ENCODE measurements around the gene APPBP2. TPM values are rescaled to one million over a fixed set of nuclear protein-coding genes. Genes with fewer than 3 reads are reported as not detected.

APPBP2 gene
- 28.3 TPM for total RNA-seq (2013)
- polyA plus RNA-seq (10 to 100 TPM in 2 of 3 donors, 1 to 10 TPM in 1; 6.4 to 14.7 (median 10.4) TPM), polyA minus RNA-seq (5.1 and 7.3 TPM in 2 replicates), total RNA-seq (35.7 to 137 (median 73.8) reads per million in 11 experiments)

- Histone ChIP-seq H3K9ac (ENCODE audit: insufficient read depth, low read length, poor library complexity, severe bottlenecking) (peak within 1 kb of the TSS; percentile 94), H3K79me2 (ENCODE audit: insufficient read depth, low read length) (peaks cover 55% of the 10 kb centered on the region), H2AFZ (ENCODE audit: insufficient read depth, low read depth, low read length, poor library complexity, severe bottlenecking) (peak within 1 kb of the TSS; percentile 94), H3K4me3 (replicated peaks in 1 of 3; ENCODE audit: low read depth in 2 of 3, low read length in 3 of 3) (peak within 1 kb of the TSS; percentile 73 to 99 (median 93)), H3K4me1 (ENCODE audit: control insufficient read depth in 1 of 2, insufficient read depth in 2 of 2, low read length in 2 of 2) (peaks cover 22 to 27% of the 10 kb centered on the region in 2 donors), H3K9me3 (replicated peaks in 1 of 2; ENCODE audit: control insufficient read depth in 1 of 2, insufficient read depth in 1 of 2, low read length in 2 of 2) (no peaks in the 10 kb centered on the region), H3K36me3 (replicated peaks in 1 of 2; ENCODE audit: control insufficient read depth in 1 of 2, insufficient read depth in 2 of 2, low read length in 2 of 2) (peaks cover 0 to 16% of the 10 kb centered on the region in 2 donors), H4K20me1 (ENCODE audit: insufficient read depth, low read length) (peaks cover 33% of the 10 kb centered on the region), H3K4me2 (replicated peaks; ENCODE audit: extremely low read depth, low read length, poor library complexity, severe bottlenecking) (peak within 1 kb of the TSS; percentile 98), H3K27ac (ENCODE audit: low read depth in 1 of 2, low read length in 2 of 2) (peak within 1 kb of the TSS; percentile 92 to 96), H3K27me3 (ENCODE audit: control insufficient read depth in 2 of 2, insufficient read depth in 2 of 2, low read length in 2 of 2) (no peaks in the 10 kb centered on the region)
- WGBS (ENCODE audit: insufficient coverage) = under 1% methylated on average over 57 of the region's 69 CpGs
- peak within 1 kb of the TSS; percentile 95 to 98 for H3K4me3 Mint-ChIP-seq
- DNase-seq = peak; percentile 71 to 80 (median 76)
- H3K36me3 Mint-ChIP-seq = peaks cover 2 to 14% of the 10 kb centered on the region in 2 donors
- H3K4me1 Mint-ChIP-seq = peaks cover 26% of the 10 kb centered on the region
- H3K9me3 Mint-ChIP-seq = peaks cover 0 to 7% (median 0%) of the 10 kb centered on the region in 7 donors
- H3K27ac Mint-ChIP-seq = peak within 1 kb of the TSS; percentile 93 to 98 (median 97)
- no peak for TF ChIP-seq CTCF (IDR thresholded peaks at IDR 0.05)
- intact Hi-C loops (cut with micrococcal nuclease) = loop anchor here in 1 of 2 donors (5.0 kb wide), 1 partner anchor 76 kb away; the partner anchor contains the start of gene PPM1D
- peaks cover 0 to 2% (median 0%) of the 10 kb centered on the region in 3 donors for H3K27me3 Mint-ChIP-seq (ENCODE audit: low read depth in 3 of 3)
Observed at GRCh38 chr17:60525685-60526514, at the start of gene APPBP2. Gene APPBP2 (minus strand): TSS chr17:60526242. CDS start chr17:60525931, 311 bp downstream.

- Histone ChIP-seq H3K4me2 (replicated peaks; ENCODE audit: extremely low read depth, low read length, poor library complexity, severe bottlenecking) (no peak overlapping the region), H3K79me2 (ENCODE audit: insufficient read depth, low read length) (no peaks in the 10 kb centered on the region), H3K9me3 (replicated peaks in 1 of 2; ENCODE audit: control insufficient read depth in 1 of 2, insufficient read depth in 1 of 2, low read length in 2 of 2) (no peaks in the 10 kb centered on the region), H4K20me1 (ENCODE audit: insufficient read depth, low read length) (no peaks in the 10 kb centered on the region), H2AFZ (ENCODE audit: insufficient read depth, low read depth, low read length, poor library complexity, severe bottlenecking) (no peak overlapping the region), H3K27ac (ENCODE audit: low read depth in 1 of 2, low read length in 2 of 2) (no peak overlapping the region), H3K4me3 (replicated peaks in 1 of 3; ENCODE audit: low read depth in 2 of 3, low read length in 3 of 3) (no peak overlapping the region), H3K27me3 (ENCODE audit: control insufficient read depth in 2 of 2, insufficient read depth in 2 of 2, low read length in 2 of 2) (no peaks in the 10 kb centered on the region), H3K4me1 (ENCODE audit: control insufficient read depth in 1 of 2, insufficient read depth in 2 of 2, low read length in 2 of 2) (peaks cover 29 to 35% of the 10 kb centered on the region in 2 donors), H3K9ac (ENCODE audit: insufficient read depth, low read length, poor library complexity, severe bottlenecking) (no peak overlapping the region), H3K36me3 (replicated peaks in 1 of 2; ENCODE audit: control insufficient read depth in 1 of 2, insufficient read depth in 2 of 2, low read length in 2 of 2) (no peaks in the 10 kb centered on the region)
- Mint-ChIP-seq H3K36me3 (no peaks in the 10 kb centered on the region), H3K4me3 (no peak overlapping the region), H3K4me1 (peaks cover 32% of the 10 kb centered on the region), H3K27me3 (ENCODE audit: low read depth in 3 of 3) (peaks cover 0 to 4% (median 0%) of the 10 kb centered on the region in 3 donors), H3K9me3 (no peaks in the 10 kb centered on the region), H3K27ac (no peak overlapping the region)
- TF ChIP-seq CTCF (IDR thresholded peaks at IDR 0.05) = no peak
- intact Hi-C loops (cut with micrococcal nuclease) = no loop called here
- DNase-seq = no peak
- 93% methylated on average over 1 of the region's 2 CpGs for WGBS (ENCODE audit: insufficient coverage)
Observed at GRCh38 chr17:60573236-60574051, 47.4 kb upstream of the APPBP2 start.
